RWPE2 (cell line): ENCODE measurements around the gene SORCS2.
A peak's percentile ranks its signal among the peaks of the same experiment; 100 is the strongest.

Experiments
- ATAC-seq: fragments of 200-7000 bp; cut with Tn5 transposase; 3 replicates; pipeline ENCODE4 v1.9.1; 2021; ENCODE audit warnings: low read depth
- DNase-seq: peaks from one replicate; pipeline ENCODE4 v3.0.0-alpha.2; 2020; ENCODE audit warnings: low spot score
- H3K27ac ChIP-seq: fragments of 450-650 bp; 2 replicates; pipeline ENCODE4 v1.5.1; 2017; ENCODE audit warnings: mild to moderate bottlenecking; ENCODE audit not compliant: poor library complexity, severe bottlenecking
- H3K27me3 ChIP-seq: fragments of 250-450 bp; sonication (Bioruptor Pico); 2 replicates; pipeline ENCODE4 v1.5.1; 2021; ENCODE audit warnings: mild to moderate bottlenecking, moderate library complexity; ENCODE audit not compliant: insufficient read depth, poor library complexity, severe bottlenecking
- H3K36me3 ChIP-seq: fragments of 250-450 bp; sonication (Bioruptor Pico); 2 replicates; pipeline ENCODE4 v1.5.1; 2020; ENCODE audit warnings: low read depth, mild to moderate bottlenecking, moderate library complexity
- H3K4me1 ChIP-seq: fragments of 250-450 bp; sonication (Bioruptor Pico); 2 replicates; pipeline ENCODE4 v1.5.1; 2021; ENCODE audit warnings: mild to moderate bottlenecking, moderate library complexity; ENCODE audit not compliant: insufficient read depth, poor library complexity, severe bottlenecking
- H3K4me3 ChIP-seq: fragments of 250-450 bp; sonication (Bioruptor Pico); 2 replicates; pipeline ENCODE4 v1.5.1; 2021; ENCODE audit warnings: mild to moderate bottlenecking, moderate library complexity; ENCODE audit not compliant: severe bottlenecking
- H3K9me3 ChIP-seq: fragments of 250-450 bp; sonication (Bioruptor Pico); 2 replicates; pipeline ENCODE4 v1.5.1; 2021; ENCODE audit warnings: mild to moderate bottlenecking, moderate library complexity; ENCODE audit not compliant: severe bottlenecking
- CTCF ChIP-seq: fragments of 450-650 bp; IDR thresholded peaks from one replicate; pipeline ENCODE4 v1.5.1; 2017; ENCODE audit warnings: mild to moderate bottlenecking, moderate library complexity; ENCODE audit not compliant: poor library complexity, severe bottlenecking

SORCS2 gene

GRCh38 chr4:7635445-7636239 is 443.3 kb downstream of the SORCS2 start:
- no peak for DNase-seq
- Histone ChIP-seq H3K4me3 (no peak overlapping the region), H3K27ac (no peak overlapping the region), H3K4me1 (peaks cover 4% of the 10 kb centered on the region), H3K36me3 (no peaks in the 10 kb centered on the region), H3K27me3 (no peaks in the 10 kb centered on the region), H3K9me3 (no peaks in the 10 kb centered on the region)
- TF ChIP-seq CTCF = no peak
- no peak for ATAC-seq

GRCh38 chr4:7636240-7636508 is 443.8 kb downstream of the SORCS2 start:
- Histone ChIP-seq H3K9me3 (no peaks in the 10 kb centered on the region), H3K27ac (no peak overlapping the region), H3K4me1 (peaks cover under 1% of the 10 kb centered on the region), H3K36me3 (no peaks in the 10 kb centered on the region), H3K4me3 (no peak overlapping the region), H3K27me3 (no peaks in the 10 kb centered on the region)
- TF ChIP-seq CTCF = no peak
- DNase-seq (no peak), ATAC-seq (no peak)

- H3K36me3 ChIP-seq = no peaks in the 10 kb centered on the region
- DNase-seq (peak; percentile 34), ATAC-seq (no peak)
- no peak for TF ChIP-seq CTCF
- H3K27me3 ChIP-seq = no peaks in the 10 kb centered on the region
- H3K27ac ChIP-seq = no peak overlapping the region
- no peaks in the 10 kb centered on the region for H3K9me3 ChIP-seq
- H3K4me1 ChIP-seq = no peaks in the 10 kb centered on the region
- H3K4me3 ChIP-seq = no peak overlapping the region
Measured at GRCh38 chr4:7637139-7637538, 444.8 kb downstream of the SORCS2 start.

- DNase-seq (peak; percentile 33), ATAC-seq (no peak)
- no peak overlapping the region for H3K4me3 ChIP-seq
- no peak for TF ChIP-seq CTCF
- no peaks in the 10 kb centered on the region for H3K9me3 ChIP-seq
- H3K36me3 ChIP-seq = no peaks in the 10 kb centered on the region
- H3K27me3 ChIP-seq = no peaks in the 10 kb centered on the region
- no peak overlapping the region for H3K27ac ChIP-seq
- no peaks in the 10 kb centered on the region for H3K4me1 ChIP-seq
Measured at GRCh38 chr4:7637971-7638370, 445.6 kb downstream of the SORCS2 start.

- TF ChIP-seq CTCF = no peak
- no peak overlapping the region for H3K4me3 ChIP-seq
- H3K36me3 ChIP-seq = no peaks in the 10 kb centered on the region
- ATAC-seq = no peak
- H3K27me3 ChIP-seq = no peaks in the 10 kb centered on the region
- no peak overlapping the region for H3K27ac ChIP-seq
- H3K4me1 ChIP-seq = no peaks in the 10 kb centered on the region
- DNase-seq = peak; percentile 38
- H3K9me3 ChIP-seq = no peaks in the 10 kb centered on the region
Measured at GRCh38 chr4:7638489-7638888, 446.2 kb downstream of the SORCS2 start.
